NOMO-1 (cell line): ENCODE data around the gene ADARB2.
"Not testable (repeated sequence)": the region's sequence is repeated elsewhere in the genome, so short reads cannot be mapped to it uniquely, and the experiment has no call there.

Source experiments
- DNase-seq, 2 experiments: peaks; one replicate each; lab custom pipeline; 2025; ENCODE audit not compliant: unreplicated experiment in 2 of 2; lab: John Stamatoyannopoulos, UW

Gene ADARB2

GRCh38 chr10:1219874-1220273 lies 517.5 kb downstream of the ADARB2 start:
- DNase-seq: not testable (repeated sequence)

- DNase-seq: no peak
These were observed 519.7 kb downstream of the ADARB2 start for GRCh38 chr10:1217661-1218060.

GRCh38 chr10:1217237-1217587 lies 520.1 kb downstream of the ADARB2 start:
- no peak for DNase-seq

DNA sequence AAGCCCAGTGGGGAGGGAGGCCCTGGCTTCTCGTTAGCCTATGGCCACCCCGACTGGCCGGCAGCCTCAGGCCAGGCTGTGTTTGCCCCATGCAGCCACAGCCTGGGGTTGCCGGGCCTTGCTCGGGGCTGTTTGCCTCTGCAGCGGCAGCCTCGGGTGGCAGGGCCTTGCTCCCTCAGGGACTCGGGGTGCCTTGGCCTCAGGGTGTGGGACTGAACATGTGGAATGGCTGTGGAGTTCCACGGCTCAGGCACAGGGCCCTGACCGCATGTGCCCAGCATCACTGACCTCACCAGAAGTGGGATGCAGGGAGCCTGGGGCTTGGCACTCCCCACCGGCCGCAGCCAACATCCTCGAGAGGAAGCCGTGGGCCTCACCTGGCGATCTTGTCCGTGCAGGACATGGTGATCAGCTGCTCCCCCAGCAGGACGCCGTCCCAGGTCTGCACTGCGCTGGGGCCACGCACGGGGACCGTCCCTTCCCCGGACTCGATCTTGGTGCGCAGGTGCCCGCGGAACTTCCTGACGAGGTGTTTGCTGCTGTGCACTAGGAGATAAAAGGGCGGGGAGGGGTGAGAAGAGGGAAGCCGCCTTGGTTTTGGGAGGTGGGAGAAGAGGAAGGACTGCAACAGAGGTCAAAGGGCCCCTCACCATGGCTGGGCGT lies 520.6 kb downstream of the ADARB2 start:
- no peak for DNase-seq

DNA sequence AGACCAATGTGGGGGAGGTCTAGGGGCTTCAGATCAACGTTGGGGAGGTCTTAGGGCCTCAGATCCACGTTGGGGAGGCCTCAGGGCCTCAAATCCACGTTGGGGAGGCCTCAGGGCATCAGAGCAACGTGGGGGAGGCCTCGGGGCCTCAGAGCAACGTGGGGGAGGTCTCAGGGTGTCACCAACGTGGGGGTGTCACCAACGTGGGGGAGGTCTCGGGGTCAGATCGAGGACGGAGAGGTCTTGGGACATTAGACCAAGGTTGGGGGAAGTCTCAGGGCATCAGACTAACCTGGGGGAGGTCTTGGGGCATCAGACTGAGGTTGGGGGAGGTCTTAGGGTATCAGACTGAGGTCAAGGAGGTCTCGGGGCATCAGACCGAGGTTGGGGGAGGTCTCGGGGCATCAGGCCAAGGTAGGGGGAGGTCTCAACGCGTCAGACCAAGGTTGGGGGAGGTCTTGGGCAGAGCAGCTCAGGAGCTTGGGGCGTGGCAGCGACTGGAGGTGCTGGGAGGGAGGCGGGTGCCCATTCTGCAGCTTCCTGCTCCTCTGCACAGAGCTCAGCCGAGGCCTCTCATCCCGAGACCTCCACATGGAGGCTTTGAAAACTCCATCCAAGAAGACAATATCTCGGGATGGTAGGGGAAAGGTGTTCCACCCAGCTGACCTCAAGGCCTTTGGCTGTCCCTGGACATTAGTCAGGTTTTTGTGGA lies 521.3 kb downstream of the ADARB2 start:
- no peak for DNase-seq

GRCh38 chr10:1214882-1215540 lies 522.3 kb downstream of the ADARB2 start:
- DNase-seq: no peak

- no peak for DNase-seq
These were observed 523.2 kb downstream of the ADARB2 start for GRCh38 chr10:1214071-1214675.

DNA sequence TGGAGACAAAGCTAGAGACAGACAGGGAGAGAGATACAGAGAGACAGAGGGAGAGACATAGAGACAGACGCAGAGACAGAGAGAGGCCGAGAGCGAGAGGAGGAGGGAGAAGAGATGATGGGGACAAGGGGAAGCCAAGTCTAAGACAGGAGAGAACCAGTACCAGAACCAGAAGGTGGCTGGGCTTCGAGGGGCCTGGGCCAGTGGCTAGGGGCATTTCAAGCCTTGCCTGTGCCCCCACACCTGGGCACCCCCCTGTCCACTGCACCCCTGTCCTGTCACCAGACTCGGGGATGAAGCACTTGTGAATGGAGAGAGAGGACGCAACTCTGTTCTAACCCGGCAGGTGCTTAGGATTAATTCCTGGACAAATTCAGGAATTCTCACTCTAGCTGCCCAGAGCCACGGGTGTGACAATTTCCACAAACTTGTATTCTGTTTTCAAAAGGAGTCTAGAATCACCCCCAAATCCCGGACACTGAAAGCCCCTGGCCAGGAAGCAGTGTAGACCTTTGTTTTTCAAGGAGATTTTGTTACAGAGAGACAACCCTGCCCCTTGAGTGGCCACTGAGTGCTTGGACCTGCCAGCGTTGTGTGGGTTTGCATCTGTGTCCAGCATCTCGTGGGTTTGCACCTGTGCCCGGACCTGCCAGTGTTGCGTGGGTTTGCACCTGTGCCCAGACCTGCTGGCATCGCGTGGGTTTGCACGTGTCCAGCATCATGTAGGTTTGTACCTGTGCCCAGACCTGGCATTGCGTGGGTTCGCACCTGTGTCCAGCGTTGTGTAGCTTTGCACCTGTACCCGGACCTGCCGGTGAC lies 523.9 kb downstream of the ADARB2 start:
- no peak for DNase-seq

GRCh38 chr10:1212571-1213141 lies 524.7 kb downstream of the ADARB2 start:
- DNase-seq: no peak

DNA sequence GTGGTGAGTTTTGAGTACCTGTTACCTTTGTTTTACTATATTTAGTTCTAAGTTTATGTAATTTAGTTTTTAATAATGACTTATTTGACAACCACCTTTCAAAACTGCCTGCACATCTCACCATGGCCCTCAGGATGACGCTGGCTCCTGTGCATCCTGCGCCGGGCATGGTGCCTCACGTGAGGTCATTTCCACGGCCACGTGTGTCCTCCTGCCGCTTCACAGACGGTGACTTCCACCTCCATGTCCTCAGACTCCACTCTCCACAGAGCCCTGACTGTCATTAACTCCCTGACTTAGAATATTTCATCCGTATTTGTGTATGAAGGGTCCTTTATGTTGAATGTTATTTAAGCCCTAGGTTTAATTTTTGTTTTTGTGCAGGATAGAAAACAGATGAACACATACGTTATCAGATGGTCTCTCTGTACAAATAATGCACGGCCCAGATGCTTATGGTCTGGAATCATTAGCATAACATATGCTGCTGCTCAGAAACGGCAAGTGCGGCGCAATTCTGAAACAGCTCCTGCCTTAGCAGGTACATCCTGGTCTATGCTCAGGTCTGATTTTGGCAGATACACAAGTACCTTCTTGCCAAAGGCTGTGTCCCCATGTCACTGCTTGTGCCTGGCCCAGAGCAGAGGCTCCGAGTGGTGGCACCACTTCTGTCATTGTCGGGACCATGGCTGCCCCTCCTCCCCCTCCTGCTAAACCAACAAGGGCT lies 525.3 kb downstream of the ADARB2 start:
- DNase-seq: no peak

DNA sequence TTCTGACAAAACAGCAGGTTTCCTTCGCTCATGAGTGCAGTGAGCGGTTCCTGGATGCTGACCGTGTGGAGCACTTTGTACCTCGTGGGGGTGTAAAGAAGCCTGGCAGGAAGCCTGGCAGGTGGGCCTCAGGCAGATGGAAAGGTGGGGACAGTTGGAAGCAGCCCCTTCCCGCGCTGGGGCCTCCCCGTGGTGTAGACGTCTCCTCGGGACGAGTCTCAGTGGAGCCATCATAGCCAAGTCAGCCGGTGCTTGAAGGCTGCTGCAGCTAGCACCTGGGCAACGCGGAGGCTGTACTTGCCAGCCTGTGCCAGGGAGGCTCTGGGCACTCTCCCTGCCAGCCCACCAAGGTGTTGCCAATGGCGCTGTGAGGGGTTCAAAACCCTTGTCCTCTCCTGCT lies 526.7 kb downstream of the ADARB2 start:
- DNase-seq: no peak

- no peak for DNase-seq
These were observed 527.9 kb downstream of the ADARB2 start for GRCh38 chr10:1209355-1209979.

- DNase-seq: no peak
These were observed 528.7 kb downstream of the ADARB2 start for GRCh38 chr10:1208366-1209311.

DNA sequence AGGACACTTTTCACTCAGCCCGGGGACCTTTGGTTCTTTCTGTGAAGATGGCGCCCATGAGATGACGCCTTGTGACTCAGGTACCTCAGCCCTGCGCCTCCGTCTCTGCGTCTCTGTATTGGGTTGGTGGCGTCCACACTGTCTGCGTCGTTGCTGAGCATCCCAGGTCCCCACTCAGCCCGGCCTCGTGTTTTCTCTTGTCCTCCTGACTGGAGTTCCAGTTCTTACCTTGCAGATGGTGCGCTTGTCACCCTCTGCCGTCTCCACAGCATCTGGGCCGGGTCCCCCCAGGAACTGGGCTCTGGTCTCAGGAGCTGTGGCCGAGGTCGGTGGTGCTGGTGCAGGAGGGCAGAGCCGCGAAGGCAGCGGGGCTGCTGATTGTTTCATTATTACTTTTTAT lies 530.7 kb downstream of the ADARB2 start:
- no peak for DNase-seq

DNA sequence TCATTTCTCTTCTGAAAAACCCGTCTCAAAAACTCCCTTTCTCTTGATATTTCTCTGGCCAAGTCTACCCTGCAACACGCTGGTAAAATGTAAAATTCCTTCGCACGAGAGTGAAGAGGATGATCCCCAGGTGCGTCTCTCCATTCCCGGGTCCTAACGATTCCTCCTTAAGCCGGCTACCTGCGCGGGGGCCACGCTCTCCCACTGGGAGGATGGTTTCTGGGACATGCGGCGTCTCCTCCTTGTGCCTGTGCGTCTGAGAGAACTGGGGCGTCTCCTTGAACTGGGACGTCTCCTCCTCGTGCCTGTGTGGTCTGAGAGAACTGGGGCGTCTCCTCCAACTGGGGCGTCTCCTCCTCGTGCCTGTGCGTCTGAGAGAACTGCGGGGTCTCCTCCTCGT lies 531.2 kb downstream of the ADARB2 start:
- no peak for DNase-seq

- no peak for DNase-seq
These were observed 531.8 kb downstream of the ADARB2 start for GRCh38 chr10:1205450-1206030.

GRCh38 chr10:1204434-1205326 lies 532.6 kb downstream of the ADARB2 start:
- no peak for DNase-seq
